ENCODE results near the gene CCNQ.

Gene CCNQ

DNA sequence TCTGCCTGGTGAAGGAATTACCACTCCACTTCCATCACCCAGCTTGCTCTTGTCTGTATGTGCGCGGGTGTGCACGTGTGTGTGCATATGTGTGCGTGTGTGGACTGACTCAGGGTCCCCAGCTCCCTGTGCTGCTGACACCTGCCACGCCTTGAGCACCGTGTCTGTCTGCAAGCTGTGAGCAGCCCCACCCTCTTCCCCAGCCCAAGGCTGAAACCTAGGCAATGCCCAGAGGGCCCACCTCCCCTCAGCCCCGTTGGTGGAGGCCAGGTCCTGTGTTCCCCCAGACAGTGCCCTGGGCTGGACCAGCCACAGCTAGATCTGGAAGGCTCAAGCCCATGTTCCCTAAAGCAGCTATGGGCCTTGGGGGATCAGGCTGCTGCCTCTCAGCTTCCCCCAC is 2.0 kb upstream of the CCNQ start:
- Histone ChIP-seq H3K9ac (0 out of 2 replicates have a peak overlapping the region, but pooled peaks have one; percentile 78), H3K27ac (no peak overlapping the region), H3K4me1 (peaks cover 37% of the 10 kb centered on the region), H3K9me3 (peaks cover 8% of the 10 kb centered on the region; the same call in 1 of the 2 replicates), H3K4me2 (peak overlapping the region; percentile 81), H4K20me1 (peaks cover 36% of the 10 kb centered on the region), H3K27me3 (peaks cover 62% of the 10 kb centered on the region), H3K36me3 (0 out of 2 replicates have a peak, but pooled peaks cover under 1% of the 10 kb centered on the region), H3K4me3 (no peak overlapping the region)
- TF ChIP-seq Cebpa-rat (IDR thresholded peaks at IDR 0.05) = no peak

DNA sequence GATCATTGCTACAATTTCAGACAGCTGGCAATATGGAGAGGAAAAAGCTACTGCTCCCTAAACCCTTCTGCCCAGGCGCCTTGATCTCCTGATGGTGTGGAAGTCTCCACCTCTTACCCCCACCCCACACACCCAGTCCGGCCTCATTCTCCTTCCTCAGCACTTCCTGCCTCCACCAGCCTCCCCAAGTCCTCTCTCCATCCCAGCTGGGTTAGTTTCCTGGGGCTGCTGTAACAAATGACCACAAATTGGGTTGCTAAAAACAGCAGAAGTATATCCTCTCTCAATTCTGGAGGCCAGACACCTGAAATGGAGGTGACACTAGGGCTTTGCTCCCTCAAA is 1.1 kb upstream of the CCNQ start:
- no peak overlapping the region for H3K27ac ChIP-seq
- H3K9ac ChIP-seq = peak overlapping the region; percentile 78
- H3K4me2 ChIP-seq = peak overlapping the region; percentile 81

DNA sequence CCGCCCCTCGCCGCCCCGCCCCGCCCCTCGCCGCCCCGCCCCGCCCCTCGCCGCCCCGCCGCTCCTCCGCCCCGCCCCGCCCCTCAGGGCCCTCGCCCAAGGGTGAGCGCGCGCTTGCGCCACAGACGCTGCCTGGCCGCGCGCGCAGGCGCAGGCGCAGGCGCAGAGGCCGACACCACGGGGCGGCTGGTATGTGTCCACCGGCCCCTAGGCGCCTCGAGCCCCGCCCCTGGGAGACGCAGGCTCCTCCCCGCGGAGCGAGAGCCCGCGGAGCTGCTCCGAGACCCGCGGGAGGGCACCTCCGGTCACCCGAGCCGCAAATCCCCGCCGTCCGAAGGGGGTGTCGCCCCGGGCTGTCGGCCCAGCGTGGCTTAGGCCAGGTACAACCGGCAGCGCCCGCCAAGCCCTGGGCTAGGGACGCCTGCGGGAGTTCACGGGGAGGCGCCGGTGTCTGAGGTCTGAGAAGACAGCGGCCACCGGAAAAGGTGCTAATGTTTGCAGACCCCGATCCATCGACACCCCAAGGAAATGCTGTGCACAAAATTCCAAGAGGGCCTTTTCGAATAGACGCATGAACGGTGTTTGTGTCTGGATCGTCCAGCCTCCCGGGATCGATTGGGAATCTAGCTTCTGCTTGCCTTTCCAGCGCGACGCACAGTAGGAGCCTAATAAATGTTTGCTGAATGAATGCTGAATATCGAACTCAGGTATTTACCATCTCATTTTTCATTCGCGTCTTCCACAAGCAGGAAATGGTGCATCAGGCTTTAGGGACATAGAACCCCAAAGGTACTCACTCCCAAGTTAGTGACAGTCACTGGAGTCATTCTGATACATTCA is 473 bp upstream of the CCNQ start:
- Histone ChIP-seq H3K36me3 (peaks cover 15% of the 10 kb centered on the region), H4K20me1 (peaks cover 52% of the 10 kb centered on the region), H3K27me3 (peaks cover 61% of the 10 kb centered on the region), H3K9me3 (peaks cover 8% of the 10 kb centered on the region; the same call in 1 of the 2 replicates), H3K4me3 (peak overlapping the region; percentile 73), H3K9ac (peak overlapping the region; percentile 78), H3K27ac (peak overlapping the region; percentile 76), H3K4me1 (peaks cover 49% of the 10 kb centered on the region), H3K4me2 (peak overlapping the region; percentile 81)
- TF ChIP-seq Cebpa-rat (IDR thresholded peaks at IDR 0.05) = no peak

More for the DNA sequence above, 1.1 kb upstream of the CCNQ start:
- TF ChIP-seq Cebpa-rat (IDR thresholded peaks at IDR 0.05) = no peak
- H3K4me3 ChIP-seq = peak overlapping the region; percentile 73
- H3K27me3 ChIP-seq = peaks cover 61% of the 10 kb centered on the region
- H3K36me3 ChIP-seq = peaks cover 9% of the 10 kb centered on the region
- H4K20me1 ChIP-seq = peaks cover 46% of the 10 kb centered on the region
- peaks cover 46% of the 10 kb centered on the region for H3K4me1 ChIP-seq
- peaks cover 8% of the 10 kb centered on the region; the same call in 1 of the 2 replicates for H3K9me3 ChIP-seq

DNA sequence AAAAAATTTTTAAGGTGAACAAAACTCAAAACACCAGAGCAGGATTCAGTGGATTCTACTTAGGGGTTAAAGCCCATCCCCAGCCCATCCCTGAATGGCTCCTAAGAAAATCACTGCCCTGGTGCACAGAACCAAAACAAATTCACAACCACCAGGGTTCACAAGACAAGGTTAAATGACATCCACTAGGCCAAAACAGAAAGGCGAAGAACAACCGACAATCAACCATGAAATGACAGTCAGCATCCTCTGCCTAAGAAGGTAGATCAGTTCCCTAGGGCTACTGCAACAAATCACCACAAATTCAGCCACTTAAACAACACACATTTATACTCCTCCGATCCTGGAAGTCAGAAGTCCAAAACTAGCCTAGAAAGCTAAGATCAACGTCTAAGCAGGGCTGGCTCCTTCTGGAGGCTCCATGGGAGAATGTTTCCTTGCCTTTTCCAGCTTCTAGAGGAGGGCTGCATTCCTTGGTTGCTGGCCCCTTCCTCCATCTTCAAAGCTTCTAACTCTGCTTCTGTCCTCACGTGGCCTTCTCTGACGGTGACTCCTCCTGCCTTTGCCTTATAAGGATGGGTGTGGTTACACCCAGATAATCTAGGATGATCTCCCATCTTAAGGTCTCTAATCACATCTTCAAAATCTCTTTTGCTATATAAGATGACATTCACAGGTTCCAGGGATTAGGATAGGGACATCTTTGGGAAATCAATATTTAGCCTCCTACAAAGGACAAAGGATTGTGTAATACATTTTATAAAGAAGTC is 1.8 kb downstream of the CCNQ start:
- peaks cover 49% of the 10 kb centered on the region for H3K4me1 ChIP-seq
- TF ChIP-seq Cebpa-rat (IDR thresholded peaks at IDR 0.05) = no peak
- peaks cover 60% of the 10 kb centered on the region for H3K27me3 ChIP-seq
- no peak overlapping the region for H3K4me3 ChIP-seq
- H3K36me3 ChIP-seq = peaks cover 38% of the 10 kb centered on the region
- no peak overlapping the region for H3K9ac ChIP-seq
- peaks cover 8% of the 10 kb centered on the region; the same call in 1 of the 2 replicates for H3K9me3 ChIP-seq
- H3K27ac ChIP-seq = no peak overlapping the region
- peaks cover 74% of the 10 kb centered on the region for H4K20me1 ChIP-seq
- peak overlapping the region; percentile 73 for H3K4me2 ChIP-seq

DNA sequence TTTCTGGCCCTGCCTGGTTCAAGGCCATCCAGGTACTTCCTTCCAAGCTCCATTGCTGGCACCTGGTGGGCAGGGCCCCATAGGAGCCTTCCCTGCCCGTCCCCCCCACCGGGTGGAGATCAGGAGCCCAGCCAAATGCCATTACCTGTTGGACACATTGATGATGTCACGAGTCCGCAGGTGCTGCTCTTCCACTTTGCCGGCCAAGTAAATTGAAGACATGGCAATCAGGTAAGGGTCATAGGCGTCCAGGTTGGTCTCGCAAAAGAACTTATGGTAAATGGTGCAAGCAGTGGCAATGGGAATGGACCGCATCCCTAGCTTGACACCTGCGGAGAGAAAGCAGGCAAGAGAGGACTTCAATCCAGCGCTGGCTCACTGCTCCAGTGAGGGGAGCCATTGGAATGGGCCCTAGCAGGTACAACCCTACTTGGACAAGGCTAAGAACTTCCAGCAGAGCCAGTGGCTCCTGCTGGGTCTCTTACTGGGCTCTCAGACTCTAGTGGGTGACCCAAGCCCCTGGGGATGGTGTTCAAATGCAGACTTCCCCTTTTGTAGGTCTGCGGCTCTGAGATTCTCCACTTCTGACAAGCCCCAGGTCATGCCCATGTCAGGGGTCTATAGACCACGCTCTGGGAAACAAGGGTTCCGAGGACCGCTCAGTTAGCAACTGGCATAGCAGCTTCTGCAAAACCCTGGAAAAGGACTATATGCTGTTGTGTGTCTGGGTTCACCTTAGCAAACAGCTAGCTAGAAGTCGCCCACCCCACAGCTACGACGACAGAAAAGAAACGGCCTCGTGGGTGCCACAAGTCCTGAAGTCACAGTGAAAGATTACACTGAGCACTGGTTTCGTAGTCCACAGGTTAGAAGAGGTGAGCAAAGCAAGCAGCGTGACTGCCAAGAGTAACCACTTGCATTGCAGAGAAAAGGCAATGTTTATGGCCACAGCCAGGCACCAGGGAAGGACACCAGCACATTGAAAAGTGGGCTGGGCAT is 2.8 kb downstream of the CCNQ start:
- H3K27me3 ChIP-seq = peaks cover 62% of the 10 kb centered on the region
- H3K4me1 ChIP-seq = peaks cover 49% of the 10 kb centered on the region
- H3K4me3 ChIP-seq = no peak overlapping the region
- TF ChIP-seq Cebpa-rat (IDR thresholded peaks at IDR 0.05) = no peak
- H3K4me2 ChIP-seq = peak overlapping the region; percentile 73
- peaks cover 48% of the 10 kb centered on the region for H3K36me3 ChIP-seq
- peaks cover 8% of the 10 kb centered on the region; the same call in 1 of the 2 replicates for H3K9me3 ChIP-seq
- peaks cover 82% of the 10 kb centered on the region for H4K20me1 ChIP-seq
- H3K27ac ChIP-seq = no peak overlapping the region
- no peak overlapping the region for H3K9ac ChIP-seq

DNA sequence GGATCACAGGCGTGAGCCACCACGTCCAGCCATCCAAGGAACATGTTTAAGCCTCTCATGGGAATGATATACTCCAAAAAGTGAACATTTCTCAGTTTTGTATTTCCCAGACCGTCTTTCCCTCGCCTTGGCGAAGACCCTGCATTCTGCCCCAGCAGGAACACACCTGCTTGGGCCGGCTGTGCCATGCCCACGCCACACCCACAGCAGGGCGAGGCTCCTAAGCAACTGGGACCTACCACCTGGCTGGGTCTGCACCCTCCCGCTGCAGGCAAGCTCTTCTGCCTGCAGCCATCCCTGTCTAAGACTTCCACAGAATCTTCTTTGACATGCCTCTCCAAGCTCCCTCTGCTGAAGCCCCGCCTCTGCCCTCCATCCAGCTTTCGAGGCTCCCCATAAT is 3.6 kb downstream of the CCNQ start:
- no peak for TF ChIP-seq Cebpa-rat (IDR thresholded peaks at IDR 0.05)
- Histone ChIP-seq H3K27ac (no peak overlapping the region), H3K9ac (no peak overlapping the region), H3K9me3 (peaks cover 8% of the 10 kb centered on the region; the same call in 1 of the 2 replicates), H3K4me1 (peaks cover 42% of the 10 kb centered on the region), H3K36me3 (peaks cover 55% of the 10 kb centered on the region), H3K4me3 (no peak overlapping the region), H3K27me3 (peaks cover 64% of the 10 kb centered on the region), H4K20me1 (peaks cover 82% of the 10 kb centered on the region), H3K4me2 (peak overlapping the region; percentile 73; the same call in 1 of the 2 replicates)

DNA sequence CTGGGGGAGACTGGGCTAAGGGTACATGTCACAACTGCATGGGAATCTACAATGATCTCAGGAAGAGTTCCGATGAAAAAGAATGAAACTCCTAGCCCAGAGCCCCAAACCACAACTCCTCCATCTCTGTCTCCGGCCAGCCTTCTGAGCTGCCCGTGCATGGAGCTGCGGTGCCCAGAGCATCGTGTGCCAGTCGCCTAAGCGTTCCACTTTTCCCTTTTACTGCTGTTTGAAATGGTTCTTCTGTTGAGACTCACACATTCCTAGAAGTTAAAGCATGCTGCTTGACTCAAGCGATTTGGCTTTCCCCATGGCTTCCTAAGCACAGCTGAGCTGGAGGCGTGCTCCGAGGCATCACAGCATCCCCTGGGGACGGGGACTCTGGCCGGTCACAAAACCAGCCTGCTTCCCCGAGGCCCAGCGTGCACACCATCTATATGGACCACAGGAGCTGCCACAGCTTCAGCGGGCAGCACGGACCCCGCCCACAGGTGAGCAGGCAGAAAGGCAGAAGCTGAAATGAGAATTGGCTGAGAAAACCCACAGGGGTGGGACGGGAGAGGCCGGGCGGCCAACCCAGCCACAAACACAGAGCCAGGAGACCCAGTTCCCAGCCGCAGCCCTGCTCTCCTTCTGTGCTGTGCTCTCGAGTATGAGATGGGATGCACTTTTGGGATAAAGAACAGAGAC is 5.0 kb downstream of the CCNQ start:
- Histone ChIP-seq H4K20me1 (peaks cover 94% of the 10 kb centered on the region), H3K4me2 (no peak overlapping the region), H3K9ac (no peak overlapping the region), H3K36me3 (peaks cover 68% of the 10 kb centered on the region), H3K27ac (no peak overlapping the region), H3K4me3 (no peak overlapping the region), H3K4me1 (peaks cover 35% of the 10 kb centered on the region), H3K9me3 (peaks cover 8% of the 10 kb centered on the region; the same call in 1 of the 2 replicates), H3K27me3 (peaks cover 69% of the 10 kb centered on the region)
- TF ChIP-seq Cebpa-rat (IDR thresholded peaks at IDR 0.05) = no peak

DNA sequence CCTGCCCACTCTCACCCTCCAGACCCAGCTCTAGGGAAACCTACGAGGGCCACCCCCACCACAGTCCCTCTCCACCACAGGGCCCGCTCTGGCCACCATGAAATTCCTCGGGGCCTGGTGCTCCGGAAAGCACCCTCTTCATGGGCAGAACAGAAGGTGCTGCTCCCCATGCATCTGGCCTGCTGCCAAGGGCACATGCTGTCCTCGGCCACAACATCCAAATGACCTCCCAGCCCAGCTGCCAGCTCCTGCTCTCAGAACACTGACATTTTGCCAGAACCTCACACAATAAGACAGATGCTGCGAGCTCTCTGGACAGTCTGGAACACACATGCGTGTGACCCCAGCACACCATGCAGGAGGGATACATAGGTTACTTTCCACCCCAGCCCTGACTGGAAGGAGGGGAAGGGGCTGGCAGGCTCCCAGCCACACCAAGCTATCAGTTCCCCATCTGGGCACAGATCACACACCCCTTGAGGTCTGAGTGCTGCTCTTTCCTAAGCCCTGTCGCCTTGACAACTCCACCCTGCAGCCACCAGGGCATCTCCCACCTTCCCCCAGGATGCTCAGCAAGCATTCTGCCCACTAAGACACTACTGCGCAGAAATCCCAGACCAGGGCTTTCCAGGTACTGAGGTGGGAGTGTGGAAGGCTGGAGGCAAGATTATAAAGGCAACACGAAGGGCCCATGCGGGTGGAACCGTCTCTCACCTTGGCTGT is 5.8 kb downstream of the CCNQ start:
- Histone ChIP-seq H3K36me3 (peaks cover 77% of the 10 kb centered on the region), H3K27ac (no peak overlapping the region), H3K4me1 (peaks cover 34% of the 10 kb centered on the region)

More for the DNA sequence above, 5.8 kb downstream of the CCNQ start:
- peaks cover 3% of the 10 kb centered on the region; the same call in 1 of the 2 replicates for H3K9me3 ChIP-seq
- H3K27me3 ChIP-seq = peaks cover 75% of the 10 kb centered on the region
- TF ChIP-seq Cebpa-rat (IDR thresholded peaks at IDR 0.05) = no peak
- H3K9ac ChIP-seq = no peak overlapping the region
- H3K4me3 ChIP-seq = no peak overlapping the region
- no peak overlapping the region for H3K4me2 ChIP-seq
- peaks cover 92% of the 10 kb centered on the region for H4K20me1 ChIP-seq
